CD14-positive monocyte (primary cell): ENCODE measurements around the gene CNP. TPM values are rescaled to one million over a fixed set of nuclear protein-coding genes. Genes with fewer than 3 reads are reported as not detected.
A peak's percentile ranks its signal among the peaks of the same experiment; 100 is the strongest.

Experiments
- DNase-seq, 3 donors: peaks; one replicate each; pipeline ENCODE4 v3.0.0-alpha.2; 2011 to 2022
- H2AFZ ChIP-seq: 2 replicates; pipeline ENCODE4 v1.6.0; 2012; ENCODE audit warnings: mild to moderate bottlenecking, low read depth, low read length, inconsistent platforms; ENCODE audit not compliant: insufficient read depth, poor library complexity, severe bottlenecking
- H3K27ac ChIP-seq, 2 donors: 1 replicate in 1 of 2; 2 replicates in 1 of 2; pipeline ENCODE4 v1.5.1; 2012 to 2013; ENCODE audit warnings: low read length in 2 of 2, control low read depth in 1 of 2, inconsistent platforms in 1 of 2, low read depth in 1 of 2, mild to moderate bottlenecking in 1 of 2
- H3K27me3 ChIP-seq, 2 donors: one replicate each; pipeline versions ENCODE4 v1.6.0 to v1.6.1; 2011 to 2013; ENCODE audit warnings: low read length in 2 of 2; ENCODE audit not compliant: control insufficient read depth in 2 of 2, insufficient read depth in 2 of 2
- H3K36me3 ChIP-seq, 2 donors: replicated peaks in 1 of 2; 1 replicate in 1 of 2; 2 replicates in 1 of 2; pipeline versions ENCODE4 v1.5.1 to v1.6.1; 2012 to 2013; ENCODE audit warnings: low read length in 2 of 2, control low read depth in 1 of 2, inconsistent platforms in 1 of 2, mild to moderate bottlenecking in 1 of 2; ENCODE audit not compliant: insufficient read depth in 2 of 2, control insufficient read depth in 1 of 2
- H3K4me1 ChIP-seq, 2 donors: 1 replicate in 1 of 2; 2 replicates in 1 of 2; pipeline versions ENCODE4 v1.5.1 to v1.6.1; 2012 to 2013; ENCODE audit warnings: low read length in 2 of 2, control low read depth in 1 of 2, inconsistent platforms in 1 of 2, mild to moderate bottlenecking in 1 of 2, moderate library complexity in 1 of 2; ENCODE audit not compliant: insufficient read depth in 2 of 2, control insufficient read depth in 1 of 2
- H3K4me2 ChIP-seq: replicated peaks from 2 replicates; pipeline ENCODE3; 2012; ENCODE audit warnings: low read length, moderate library complexity, mild to moderate bottlenecking; ENCODE audit not compliant: poor library complexity, severe bottlenecking; ENCODE audit errors: extremely low read depth
- H3K4me3 ChIP-seq, 3 experiments: fragments of 200-600 bp in 1 of 3; sonication (generic) in 1 of 3; replicated peaks in 1 of 3; 1 replicate in 2 of 3; 2 replicates in 1 of 3; pipeline ENCODE4 v1.5.1; 2011 to 2013; ENCODE audit warnings: low read length in 3 of 3, mild to moderate bottlenecking in 3 of 3, control low read depth in 2 of 3, low read depth in 2 of 3, inconsistent platforms in 1 of 3, moderate library complexity in 1 of 3
- H3K79me2 ChIP-seq: 2 replicates; pipeline ENCODE4 v1.6.0; 2012; ENCODE audit warnings: mild to moderate bottlenecking, control low read depth, inconsistent platforms, low read length, moderate library complexity; ENCODE audit not compliant: insufficient read depth
- H3K9ac ChIP-seq: 2 replicates; pipeline ENCODE4 v1.6.0; 2017; ENCODE audit warnings: low read length, mild to moderate bottlenecking; ENCODE audit not compliant: insufficient read depth, poor library complexity, severe bottlenecking
- H3K9me3 ChIP-seq, 2 donors: replicated peaks in 1 of 2; 1 replicate in 1 of 2; 2 replicates in 1 of 2; pipeline versions ENCODE4 v1.5.1 to v1.6.1; 2012 to 2013; ENCODE audit warnings: low read length in 2 of 2, control low read depth in 1 of 2; ENCODE audit not compliant: control insufficient read depth in 1 of 2, insufficient read depth in 1 of 2
- H4K20me1 ChIP-seq: 2 replicates; pipeline ENCODE4 v1.6.0; 2012; ENCODE audit warnings: mild to moderate bottlenecking, low read length, control low read depth, moderate library complexity; ENCODE audit not compliant: insufficient read depth
- H3K27ac Mint-ChIP-seq, 7 donors: one replicate each; pipeline ENCODE4 v1.8.0; 2020; ENCODE audit warnings: mild to moderate bottlenecking in 7 of 7, mixed read lengths in 7 of 7, moderate library complexity in 6 of 7, inconsistent platforms in 2 of 7
- H3K27me3 Mint-ChIP-seq, 3 donors: one replicate each; pipeline ENCODE4 v1.8.0; 2021 to 2022; ENCODE audit warnings: low read depth in 3 of 3, mild to moderate bottlenecking in 3 of 3, mixed read lengths in 3 of 3, moderate library complexity in 3 of 3, inconsistent platforms in 1 of 3
- H3K36me3 Mint-ChIP-seq, 2 donors: one replicate each; pipeline ENCODE4 v1.8.0; 2020; ENCODE audit warnings: mixed read lengths in 2 of 2, inconsistent platforms in 1 of 2, mild to moderate bottlenecking in 1 of 2
- H3K4me1 Mint-ChIP-seq: one replicate; pipeline ENCODE4 v1.8.0; 2020; ENCODE audit warnings: mild to moderate bottlenecking, mixed read lengths
- H3K4me3 Mint-ChIP-seq, 2 donors: one replicate each; pipeline ENCODE4 v1.8.0; 2020; ENCODE audit warnings: mild to moderate bottlenecking in 2 of 2, mixed read lengths in 2 of 2, moderate library complexity in 1 of 2
- H3K9me3 Mint-ChIP-seq, 7 donors: one replicate each; pipeline ENCODE4 v1.8.0; 2020 to 2022; ENCODE audit warnings: mixed read lengths in 7 of 7, mild to moderate bottlenecking in 6 of 7, moderate library complexity in 6 of 7, inconsistent platforms in 2 of 7
- CTCF ChIP-seq: fragments of 200-600 bp; IDR thresholded peaks from one replicate; pipeline ENCODE4 v1.8.0; 2022; ENCODE audit warnings: antibody characterized with exemption, mild to moderate bottlenecking
- WGBS: methylation state at CpG from one replicate; pipeline ENCODE4 v1.1.5; 2013; ENCODE audit warnings: missing lambda C conversion rate; ENCODE audit not compliant: insufficient coverage; 5-methylcytosine and 5-hydroxymethylcytosine counted together
- intact Hi-C, 2 donors: fragments of 100-400 bp; cut with micrococcal nuclease; formaldehyde crosslinking; loops; one replicate each; pipeline versions ENCODE4 v1.15.0 to v1.15.1; 2023
- polyA plus RNA-seq, 3 donors: library from polyadenylated mRNA; depleted of rRNA in 1 of 3; unstranded in 2 of 3; stranded (reverse) in 1 of 3; fragments of 300-500 nt in 2 of 3; fragments of >200 nt in 1 of 3; fragmentation: Illumina TruSeq in 2 of 3; gene quantifications; 1 replicate in 2 of 3; 2 replicates in 1 of 3; pipeline ENCODE4 v1.2.3, GENCODE V29; 2012 to 2021

Gene CNP
- polyA plus RNA-seq, 3 donors: 19.0 to 50.2 (median 47.0) TPM

- H3K9ac ChIP-seq: no peak overlapping the region
- 93% methylated on average over 28 of the region's 37 CpGs for WGBS
- intact Hi-C loops: loop anchor here in 1 of 2 donors (2.0 to 5.0 kb wide), 2 partner anchors 44 to 187 kb away; partner anchors contain the start of gene RAB5C
- Mint-ChIP-seq H3K9me3 (no peaks in the 10 kb centered on the region), H3K27me3 (peaks cover 0 to 2% (median 0%) of the 10 kb centered on the region in 3 donors), H3K4me1 (peaks cover 46% of the 10 kb centered on the region), H3K36me3 (peaks cover 13 to 34% of the 10 kb centered on the region in 2 donors), H3K27ac (peak overlapping the region in 5 of 7 donors; percentile 29 to 80 (median 48)), H3K4me3 (peak overlapping the region; percentile 73 to 87)
- peak overlapping the region in 1 of 3 experiments; percentile 92 for H3K4me3 ChIP-seq
- peak overlapping the region; percentile 89 for H3K4me2 ChIP-seq
- no peaks in the 10 kb centered on the region for H3K27me3 ChIP-seq
- H4K20me1 ChIP-seq: peaks cover 61% of the 10 kb centered on the region
- peaks cover 23 to 40% of the 10 kb centered on the region in 2 donors for H3K36me3 ChIP-seq
- peaks cover 19 to 40% of the 10 kb centered on the region in 2 donors for H3K4me1 ChIP-seq
- peaks cover 56% of the 10 kb centered on the region for H3K79me2 ChIP-seq
- H3K27ac ChIP-seq: peak overlapping the region in 1 of 2 donors; percentile 83
- no peaks in the 10 kb centered on the region for H3K9me3 ChIP-seq
- H2AFZ ChIP-seq: no peak overlapping the region
- DNase-seq: no peak
- no peak for TF ChIP-seq CTCF
Observed at GRCh38 chr17:41967921-41968578, 1.5 kb downstream of the CNP start.

DNA sequence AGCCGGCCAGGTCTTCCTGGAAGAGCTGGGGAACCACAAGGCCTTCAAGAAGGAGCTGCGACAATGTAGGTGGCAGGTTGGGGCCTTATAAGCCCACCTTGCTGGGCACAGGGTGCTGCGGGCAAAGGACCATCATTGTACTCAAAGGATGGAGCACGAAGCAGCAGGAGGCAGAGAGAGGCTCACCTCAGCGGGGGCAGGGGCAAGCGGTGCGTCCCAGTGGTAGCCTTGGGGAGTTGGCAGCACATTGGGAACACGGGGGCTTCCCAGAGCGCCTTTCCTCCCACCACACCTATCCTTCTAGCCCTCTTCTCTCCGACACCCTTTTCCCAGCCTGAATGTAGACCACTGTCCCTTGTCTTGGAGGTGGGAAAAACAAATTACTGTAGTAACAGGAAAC is 2.1 kb downstream of the CNP start:
- peaks cover 60% of the 10 kb centered on the region for H3K79me2 ChIP-seq
- peaks cover 48% of the 10 kb centered on the region for H3K4me1 Mint-ChIP-seq

More for the DNA sequence above, 2.1 kb downstream of the CNP start:
- Histone ChIP-seq H3K4me1 (peaks cover 19 to 40% of the 10 kb centered on the region in 2 donors), H3K4me2 (no peak overlapping the region), H2AFZ (no peak overlapping the region), H3K4me3 (no peak overlapping the region), H3K27me3 (no peaks in the 10 kb centered on the region), H3K9me3 (no peaks in the 10 kb centered on the region), H4K20me1 (peaks cover 67% of the 10 kb centered on the region), H3K9ac (no peak overlapping the region), H3K36me3 (peaks cover 29 to 46% of the 10 kb centered on the region in 2 donors), H3K27ac (no peak overlapping the region)
- H3K27me3 Mint-ChIP-seq: peaks cover 0 to 2% (median 0%) of the 10 kb centered on the region in 3 donors
- H3K27ac Mint-ChIP-seq: peak overlapping the region in 3 of 7 donors; percentile 21 to 70 (median 66)
- no peak for TF ChIP-seq CTCF
- intact Hi-C loops: loop anchor here in 1 of 2 donors (5.0 kb wide), 1 partner anchor 44 kb away; no protein-coding TSS in a partner anchor
- peaks cover 19 to 41% of the 10 kb centered on the region in 2 donors for H3K36me3 Mint-ChIP-seq
- 92% methylated on average over 3 of the region's 10 CpGs for WGBS
- no peak for DNase-seq
- peak overlapping the region in 1 of 2 donors; percentile 34 for H3K4me3 Mint-ChIP-seq
- H3K9me3 Mint-ChIP-seq: no peaks in the 10 kb centered on the region
